RWPE1 (cell line): Measurements from ENCODE around the gene RCL1.
"Not testable (repeated sequence)": the region's sequence is repeated elsewhere in the genome, so short reads cannot be mapped to it uniquely, and the experiment has no call there.

Source experiments
- CTCF ChIA-PET: fragments of 350-600 bp; sonication (Branson Sonifier 250); formaldehyde crosslinking; extraction: SDS; loops from one replicate; lab custom pipeline; 2021; lab: Yijun Ruan, JAX
- POLR2A ChIA-PET: fragments of 400-600 bp; formaldehyde crosslinking; extraction: SDS; loops from one replicate; lab custom pipeline; 2020; ENCODE audit warnings: antibody characterized with exemption; ENCODE audit not compliant: low non-redundant PET; lab: Yijun Ruan, JAX
- DNase-seq: peaks from one replicate; pipeline ENCODE4 v3.0.0; 2012; ENCODE audit warnings: low spot score
- H3K27ac ChIP-seq: fragments of 450-650 bp; 2 replicates; pipeline ENCODE4 v1.5.1; 2017
- CTCF ChIP-seq: fragments of 450-650 bp; conservative IDR thresholded peaks from 2 replicates; pipeline ENCODE4 v1.5.1; 2017; ENCODE audit warnings: low read depth, mild to moderate bottlenecking

Gene RCL1

GRCh38 chr9:4792572-4793458 is at the start of gene RCL1:
RCL1 (plus strand) TSS chr9:4792944; CDS start chr9:4793092, 148 bp downstream.
- DNase-seq: peak; percentile 85
- ChIA-PET POLR2A (no interaction called here), CTCF (interaction anchor here (0.6 kb wide), 1 partner anchor 34 kb away, joined by 3 read pairs; no protein-coding TSS in a partner anchor)
- H3K27ac ChIP-seq: peak within 1 kb of the TSS; percentile 74
- TF ChIP-seq CTCF: no peak

- POLR2A ChIA-PET: no interaction called here
- TF ChIP-seq CTCF: no peak
- H3K27ac ChIP-seq: peak overlapping the region; percentile 84
- CTCF ChIA-PET: interaction anchor here (0.6 to 0.7 kb wide), 2 partner anchors 245 to 1642 kb away, joined by 4 read pairs; no protein-coding TSS in a partner anchor
- peak; percentile 29 for DNase-seq
Measured at GRCh38 chr9:4743131-4743875, 49.4 kb upstream of the RCL1 start.

- TF ChIP-seq CTCF: no peak
- ChIA-PET POLR2A (no interaction called here), CTCF (no interaction called here)
- H3K27ac ChIP-seq: no peak overlapping the region
- no peak for DNase-seq
Measured at GRCh38 chr9:4746278-4747030, 46.3 kb upstream of the RCL1 start.

- DNase-seq: no peak
- H3K27ac ChIP-seq: no peak overlapping the region
- POLR2A ChIA-PET: no interaction called here
- TF ChIP-seq CTCF: no peak
- CTCF ChIA-PET: no interaction called here
Measured at GRCh38 chr9:4748612-4749011, 44.1 kb upstream of the RCL1 start.

GRCh38 chr9:4750023-4750673 is 42.6 kb upstream of the RCL1 start:
- TF ChIP-seq CTCF: peak; percentile 73
- CTCF ChIA-PET: interaction anchor here (0.5 to 1.0 kb wide), 4 partner anchors 9 to 1674 kb away, joined by 3 to 7 read pairs (median 4); partner anchors contain the start of genes AK3 and JAK2
- H3K27ac ChIP-seq: no peak overlapping the region
- no peak for DNase-seq
- POLR2A ChIA-PET: no interaction called here

GRCh38 chr9:4754530-4754929 is 38.2 kb upstream of the RCL1 start:
- DNase-seq, POLR2A ChIA-PET, H3K27ac ChIP-seq: not testable (repeated sequence)
- CTCF ChIA-PET: interaction anchor here (0.6 kb wide), 1 partner anchor 10 kb away, joined by 3 read pairs; no protein-coding TSS in a partner anchor
